HepG2 (cell line): Measurements from ENCODE around the gene DNPEP. TPM values are rescaled to one million over a fixed set of nuclear protein-coding genes. Genes with fewer than 3 reads are reported as not detected.
A peak's percentile ranks its signal among the peaks of the same experiment; 100 is the strongest.

ENCODE experiments used
- CCAR2 ChIP-seq: fragments of 200-400 bp; formaldehyde crosslinking; optimal IDR thresholded peaks from 2 replicates; pipeline ENCODE3; 2018; ENCODE audit warnings: low read depth, mild to moderate bottlenecking, low read length, moderate library complexity
- FOXK2 ChIP-seq: fragments of 450-650 bp; IDR thresholded peaks from 2 replicates; pipeline ENCODE4 v1.6.1; 2016
- HNRNPK ChIP-seq: fragments of 200-400 bp; formaldehyde crosslinking; IDR thresholded peaks from 2 replicates; pipeline ENCODE4 v1.6.1; 2018; ENCODE audit warnings: low read length, low read depth, moderate library complexity, mild to moderate bottlenecking; ENCODE audit not compliant: poor library complexity, severe bottlenecking
- KIAA2018 ChIP-seq: sonication (generic); formaldehyde crosslinking; IDR thresholded peaks from 2 replicates; pipeline ENCODE4 v1.5.0; 2020; ENCODE audit warnings: mild to moderate bottlenecking, missing genetic modification reagents, borderline replicate concordance
- SCMH1 ChIP-seq: sonication (generic); formaldehyde crosslinking; IDR thresholded peaks from 2 replicates; pipeline ENCODE4 v1.9.0; 2021; ENCODE audit warnings: missing genetic modification reagents, mild to moderate bottlenecking, borderline replicate concordance
- SMAD9 ChIP-seq: sonication (generic); formaldehyde crosslinking; IDR thresholded peaks from 2 replicates; pipeline ENCODE4 v1.5.1; 2020; ENCODE audit warnings: mild to moderate bottlenecking, missing genetic modification reagents
- TARDBP ChIP-seq: sonication (generic); formaldehyde crosslinking; IDR thresholded peaks from 2 replicates; pipeline ENCODE4 v1.8.0; 2022; ENCODE audit warnings: mild to moderate bottlenecking, missing genetic modification reagents
- ZBTB38 ChIP-seq: sonication (generic); formaldehyde crosslinking; IDR thresholded peaks from 2 replicates; pipeline ENCODE4 v1.5.1; 2020; ENCODE audit warnings: mild to moderate bottlenecking, missing genetic modification reagents
- ZC3H4 ChIP-seq: sonication (generic); formaldehyde crosslinking; IDR thresholded peaks from 2 replicates; pipeline ENCODE4 v1.4.0; 2020; ENCODE audit warnings: missing genetic modification reagents, borderline replicate concordance
- ZFY ChIP-seq: sonication (generic); formaldehyde crosslinking; IDR thresholded peaks from 2 replicates; pipeline ENCODE4 v1.4.0; 2020; ENCODE audit warnings: missing genetic modification reagents
- ZNF264 ChIP-seq: sonication (generic); formaldehyde crosslinking; IDR thresholded peaks from 2 replicates; pipeline ENCODE4 v1.4.0; 2020; ENCODE audit warnings: missing genetic modification reagents
- ZNF274 ChIP-seq: sonication (generic); formaldehyde crosslinking; IDR thresholded peaks from 2 replicates; pipeline ENCODE4 v1.5.1; 2020; ENCODE audit warnings: mild to moderate bottlenecking, missing genetic modification reagents
- ZNF280B ChIP-seq: sonication (generic); formaldehyde crosslinking; IDR thresholded peaks from 2 replicates; pipeline ENCODE4 v1.5.0; 2020; ENCODE audit warnings: missing genetic modification reagents, mild to moderate bottlenecking, borderline replicate concordance
- ZNF597 ChIP-seq: sonication (generic); formaldehyde crosslinking; IDR thresholded peaks from 2 replicates; pipeline ENCODE4 v1.5.0; 2020; ENCODE audit warnings: missing genetic modification reagents
- ZNF619 ChIP-seq: sonication (generic); formaldehyde crosslinking; IDR thresholded peaks from 2 replicates; pipeline ENCODE4 v1.4.0; 2020; ENCODE audit warnings: mild to moderate bottlenecking, missing genetic modification reagents
- ZNF672 ChIP-seq: sonication (generic); formaldehyde crosslinking; IDR thresholded peaks from 2 replicates; pipeline ENCODE4 v1.8.1; 2022; ENCODE audit warnings: missing genetic modification reagents
- ZNF841 ChIP-seq: sonication (generic); formaldehyde crosslinking; IDR thresholded peaks from 2 replicates; pipeline ENCODE4 v1.8.1; 2023; ENCODE audit warnings: missing genetic modification reagents, borderline replicate concordance
- polyA plus RNA-seq, 8 experiments: library from polyadenylated mRNA; depleted of rRNA in 3 of 8; stranded (reverse) in 7 of 8; unstranded in 1 of 8; fragments of >200 nt; fragmentation: Illumina TruSeq in 4 of 8; extraction: Trizol in 4 of 8; gene quantifications; 2 replicates each; pipeline versions ENCODE4 v1.2.1 to v1.2.3, GENCODE V29; 2011 to 2016; ENCODE audit warnings: low read depth in 4 of 8, missing spikeins in 1 of 8, mixed read lengths in 1 of 8; ENCODE audit not compliant: insufficient read depth in 1 of 8
- total RNA-seq, 5 experiments: library from RNA; depleted of rRNA; stranded (reverse); fragments of >200 nt; fragmentation: Illumina TruSeq; extraction: Trizol; gene quantifications; 2 replicates each; pipeline ENCODE4 v1.2.3, GENCODE V29; 2016; ENCODE audit warnings: low read depth in 1 of 5

The DNPEP gene
- total and polyA plus RNA-seq, 2 of the 13 experiments (the other 11 are each of a cell fraction or from before 2014, with no cell fraction given), result 104 to 109 TPM

DNA sequence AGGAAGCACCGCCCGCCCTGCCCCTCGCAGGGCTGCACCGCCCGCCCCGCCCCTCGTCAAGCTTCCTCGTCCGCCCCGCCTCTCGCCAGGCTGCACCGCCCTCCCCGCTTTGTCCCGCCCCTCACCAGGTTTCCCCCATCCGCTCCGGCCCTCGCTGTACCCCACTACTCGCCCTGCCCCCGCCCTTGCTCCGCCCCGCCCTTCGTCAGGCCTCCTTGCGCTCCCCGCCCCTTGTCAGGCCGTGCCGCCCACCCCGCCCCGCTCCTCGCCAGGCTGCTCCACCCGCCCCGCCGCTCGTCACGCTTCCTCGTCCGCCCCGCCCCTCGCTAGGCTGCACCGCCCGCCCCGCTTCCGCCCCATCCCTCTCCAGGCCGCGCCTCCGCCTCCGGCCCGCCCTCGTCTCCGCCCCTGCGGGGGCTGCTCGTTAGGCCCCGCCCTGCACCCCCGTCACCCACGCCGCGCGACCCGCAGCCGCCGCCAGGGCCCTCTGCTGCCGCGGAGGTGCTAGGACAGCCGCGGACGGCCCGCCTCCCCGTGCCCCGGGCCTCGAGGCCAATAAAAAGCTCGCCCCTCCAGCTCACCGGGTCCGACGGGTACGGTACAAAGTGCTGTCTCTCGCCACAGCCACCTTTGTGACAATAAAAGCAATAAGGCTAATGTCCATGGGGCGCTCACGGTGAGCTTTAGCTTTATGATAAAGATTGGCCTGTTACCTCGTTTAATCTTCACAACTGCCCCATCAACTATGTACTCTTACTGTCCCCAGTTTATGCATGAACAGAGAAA, 602 bp upstream of the DNPEP start (continued):
- TF ChIP-seq CCAR2 (no peak), ZBTB38 (no peak), ZC3H4 (CRISPR knock-in tag) (no peak), KIAA2018 (CRISPR knock-in tag) (0 out of 2 replicates have a peak, but pooled peaks have one; percentile 46), ZFY (peak; percentile 73), ZNF274 (CRISPR knock-in tag) (peak; percentile 82; the same call in 1 of the 2 replicates), SMAD9 (CRISPR knock-in tag) (0 out of 2 replicates have a peak, but pooled peaks have one; percentile 26), SCMH1 (CRISPR knock-in tag) (no peak), FOXK2 (no peak), TARDBP (CRISPR knock-in tag) (no peak; the same call in 1 of the 2 replicates), ZNF597 (no peak), ZNF619 (CRISPR knock-in tag) (no peak; the same call in 1 of the 2 replicates), ZNF264 (CRISPR knock-in tag) (0 out of 2 replicates have a peak, but pooled peaks have one; percentile 31), HNRNPK (peak; percentile 78), ZNF280B (no peak), ZNF841 (CRISPR knock-in tag) (no peak), ZNF672 (CRISPR knock-in tag) (no peak)
